Astrocyte (in vitro differentiated cells and primary cell): Measurements from ENCODE around the gene SOBP.

ENCODE experiments used
- CTCF ChIP-seq: IDR thresholded peaks from 2 replicates; pipeline ENCODE4 v1.5.1; 2011; ENCODE audit warnings: low read depth, mild to moderate bottlenecking, inconsistent platforms, low read length, moderate library complexity; ENCODE audit not compliant: insufficient read depth
- EZH2 ChIP-seq: IDR thresholded peaks from 2 replicates; pipeline ENCODE4 v1.6.1; 2012; ENCODE audit warnings: mild to moderate bottlenecking, low read length, inconsistent platforms; ENCODE audit not compliant: insufficient read depth

- no peak for TF ChIP-seq CTCF
- TF ChIP-seq EZH2: no peak
Measured at GRCh38 chr6:107537559-107537958, 47.6 kb downstream of the SOBP start.
